Prostate gland (tissue), 2 donors: Measurements from ENCODE around the gene CDK1. TPM values are rescaled to one million over a fixed set of nuclear protein-coding genes. Genes with fewer than 3 reads are reported as not detected.

Source experiments
- DNase-seq: peaks from one replicate; pipeline ENCODE4 v3.0.0-alpha.2; 2019; ENCODE audit warnings: low spot score
- H3K27ac ChIP-seq, 2 donors: fragments of 200-600 bp; sonication (generic); 2 replicates each; pipeline ENCODE4 v1.5.1; 2017 to 2019
- H3K27me3 ChIP-seq: fragments of 200-600 bp; sonication (generic); replicated peaks from 2 replicates; pipeline ENCODE4 v1.5.1; 2019; ENCODE audit not compliant: insufficient read depth
- H3K36me3 ChIP-seq, 2 donors: fragments of 200-600 bp; sonication (generic); 1 replicate in 1 of 2; 2 replicates in 1 of 2; pipeline versions ENCODE4 v1.5.1 to v1.8.1; 2017 to 2019
- H3K4me1 ChIP-seq: fragments of 200-600 bp; sonication (generic); replicated peaks from 2 replicates; pipeline ENCODE4 v1.5.1; 2019
- H3K4me3 ChIP-seq, 2 donors: fragments of 200-600 bp; sonication (generic); 2 replicates each; pipeline ENCODE4 v1.5.1; 2017 to 2019
- H3K9me3 ChIP-seq: fragments of 200-600 bp; sonication (generic); 2 replicates; pipeline ENCODE4 v1.5.1; 2017
- CTCF ChIP-seq, 4 experiments: fragments of 200-600 bp in 2 of 4; fragments of 450-650 bp in 2 of 4; sonication (generic) in 2 of 4; IDR thresholded peaks; 1 replicate in 3 of 4; 2 replicates in 1 of 4; pipeline ENCODE4 v1.5.1; 2016 to 2019; ENCODE audit warnings: antibody characterized with exemption in 4 of 4, mild to moderate bottlenecking in 2 of 4, moderate library complexity in 2 of 4
- POLR2A ChIP-seq: fragments of 450-650 bp; IDR thresholded peaks from one replicate; pipeline ENCODE4 v1.6.1; 2016; ENCODE audit warnings: antibody characterized with exemption, mild to moderate bottlenecking
- POLR2AphosphoS5 ChIP-seq: sonication (generic); formaldehyde crosslinking; IDR thresholded peaks from one replicate; pipeline ENCODE4 v1.6.1; 2017; ENCODE audit warnings: antibody characterized with exemption
- WGBS: methylation state at CpG from one replicate; pipeline ENCODE4 v1.1.5; 2018; 5-methylcytosine and 5-hydroxymethylcytosine counted together
- intact Hi-C: fragments of 100-400 bp; cut with DNase I; formaldehyde crosslinking; loops from one replicate; pipeline ENCODE4 v1.14.2; 2022
- total RNA-seq, 2 donors: library from RNA; depleted of rRNA; stranded (reverse); fragments of >200 nt; gene quantifications; one replicate each; pipeline ENCODE4 v1.1.0, GENCODE V29; 2016

CDK1 gene
- total RNA-seq, 2 donors from 2014 or later, result 5.3 to 5.7 TPM

- Histone ChIP-seq H3K4me3 (no peak overlapping the region), H3K9me3 (no peaks in the 10 kb centered on the region), H3K27ac (peak overlapping the region in 1 of 2 donors; percentile 28), H3K4me1 (no peaks in the 10 kb centered on the region), H3K36me3 (no peaks in the 10 kb centered on the region), H3K27me3 (no peaks in the 10 kb centered on the region)
- DNase-seq, result peak; percentile 17
- WGBS, result 38% methylated on average over 4 of the region's 4 CpGs
- TF ChIP-seq POLR2A (no peak), CTCF (IDR thresholded peaks at IDR 0.05) (no peak), POLR2AphosphoS5 (no peak)
- intact Hi-C loops, result loop anchor here (1.0 to 10.0 kb wide), 7 partner anchors 125 to 1227 kb away; partner anchors contain the start of genes ARID5B and RHOBTB1
These were observed 39.1 kb downstream of the CDK1 start for GRCh38 chr10:60817398-60817805.

DNA sequence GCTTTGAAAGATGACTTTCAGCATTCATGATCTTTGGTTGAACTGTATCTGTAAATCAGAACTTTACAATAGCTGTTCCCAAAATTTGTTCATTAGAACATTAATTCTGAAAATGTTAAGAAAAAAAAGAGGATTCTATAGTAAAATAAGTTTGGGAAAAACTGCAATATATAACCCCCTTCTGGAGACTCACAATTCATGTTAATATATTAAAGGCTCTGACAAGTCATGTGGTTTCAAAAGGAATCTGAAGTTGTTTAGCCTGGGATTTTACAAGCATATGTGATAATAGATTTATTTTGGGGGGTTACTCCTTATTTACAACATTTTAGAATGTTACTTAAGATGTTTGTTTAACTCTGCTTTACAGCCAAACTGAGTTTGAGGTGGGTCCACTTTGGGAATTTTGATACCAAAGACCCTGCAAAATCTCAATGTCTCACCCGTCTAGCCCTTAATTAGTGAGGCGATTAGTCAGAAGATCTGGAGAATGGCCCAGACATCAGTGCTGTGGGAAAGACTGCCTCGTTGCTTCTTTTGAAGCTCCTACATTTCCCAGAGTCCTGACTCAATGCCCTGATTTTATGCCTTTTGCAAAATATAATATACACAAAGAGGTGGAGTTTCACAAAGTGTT lies 40.0 kb downstream of the CDK1 start:
- DNase-seq, result no peak
- no peaks in the 10 kb centered on the region for H3K36me3 ChIP-seq
- no peaks in the 10 kb centered on the region for H3K9me3 ChIP-seq
- no peak overlapping the region for H3K27ac ChIP-seq
- no peaks in the 10 kb centered on the region for H3K4me1 ChIP-seq
- H3K4me3 ChIP-seq, result no peak overlapping the region
- H3K27me3 ChIP-seq, result no peaks in the 10 kb centered on the region
- intact Hi-C loops, result loop anchor here (5.0 to 10.0 kb wide), 5 partner anchors 124 to 1227 kb away; partner anchors contain the start of genes ARID5B and RHOBTB1
- TF ChIP-seq POLR2A (no peak), POLR2AphosphoS5 (no peak), CTCF (IDR thresholded peaks at IDR 0.05) (no peak)
- 43% methylated on average over 3 of the region's 3 CpGs for WGBS

GRCh38 chr10:60819271-60819670 lies 41.0 kb downstream of the CDK1 start:
- intact Hi-C loops, result loop anchor here (5.0 to 10.0 kb wide), 5 partner anchors 123 to 1226 kb away; partner anchors contain the start of genes ARID5B and RHOBTB1
- H3K27me3 ChIP-seq, result no peaks in the 10 kb centered on the region
- no peak for DNase-seq
- TF ChIP-seq POLR2A (no peak), CTCF (IDR thresholded peaks at IDR 0.05) (no peak), POLR2AphosphoS5 (no peak)
- H3K27ac ChIP-seq, result no peak overlapping the region
- 88% methylated on average over 6 of the region's 6 CpGs for WGBS
- H3K4me1 ChIP-seq, result no peaks in the 10 kb centered on the region
- no peaks in the 10 kb centered on the region for H3K36me3 ChIP-seq
- no peaks in the 10 kb centered on the region for H3K9me3 ChIP-seq
- H3K4me3 ChIP-seq, result no peak overlapping the region

GRCh38 chr10:60820093-60820754 lies 41.9 kb downstream of the CDK1 start:
- Histone ChIP-seq H3K36me3 (no peaks in the 10 kb centered on the region), H3K27ac (no peak overlapping the region), H3K4me3 (no peak overlapping the region), H3K27me3 (no peaks in the 10 kb centered on the region), H3K4me1 (no peaks in the 10 kb centered on the region), H3K9me3 (no peaks in the 10 kb centered on the region)
- no peak for DNase-seq
- TF ChIP-seq CTCF (IDR thresholded peaks at IDR 0.05), result no peak
- TF ChIP-seq POLR2A, result no peak
- TF ChIP-seq POLR2AphosphoS5, result no peak
- WGBS, result 63% methylated on average over 6 of the region's 6 CpGs
- intact Hi-C loops, result no loop called here

- 65% methylated on average over 2 of the region's 2 CpGs for WGBS
- no peak for DNase-seq
- intact Hi-C loops, result no loop called here
- TF ChIP-seq POLR2AphosphoS5, result no peak
- no peak for TF ChIP-seq POLR2A
- no peak for TF ChIP-seq CTCF (IDR thresholded peaks at IDR 0.05)
- Histone ChIP-seq H3K27me3 (no peaks in the 10 kb centered on the region), H3K4me3 (no peak overlapping the region), H3K36me3 (no peaks in the 10 kb centered on the region), H3K27ac (no peak overlapping the region), H3K4me1 (no peaks in the 10 kb centered on the region), H3K9me3 (no peaks in the 10 kb centered on the region)
These were observed 43.4 kb downstream of the CDK1 start for GRCh38 chr10:60821656-60822055.
